ENCODE data around the gene AMBRA1. TPM values are rescaled to one million over a fixed set of nuclear protein-coding genes. Genes with fewer than 3 reads are reported as not detected.

Gene AMBRA1
- total RNA-seq, 1 donor from 2014 or later, result 45.8 TPM

DNA sequence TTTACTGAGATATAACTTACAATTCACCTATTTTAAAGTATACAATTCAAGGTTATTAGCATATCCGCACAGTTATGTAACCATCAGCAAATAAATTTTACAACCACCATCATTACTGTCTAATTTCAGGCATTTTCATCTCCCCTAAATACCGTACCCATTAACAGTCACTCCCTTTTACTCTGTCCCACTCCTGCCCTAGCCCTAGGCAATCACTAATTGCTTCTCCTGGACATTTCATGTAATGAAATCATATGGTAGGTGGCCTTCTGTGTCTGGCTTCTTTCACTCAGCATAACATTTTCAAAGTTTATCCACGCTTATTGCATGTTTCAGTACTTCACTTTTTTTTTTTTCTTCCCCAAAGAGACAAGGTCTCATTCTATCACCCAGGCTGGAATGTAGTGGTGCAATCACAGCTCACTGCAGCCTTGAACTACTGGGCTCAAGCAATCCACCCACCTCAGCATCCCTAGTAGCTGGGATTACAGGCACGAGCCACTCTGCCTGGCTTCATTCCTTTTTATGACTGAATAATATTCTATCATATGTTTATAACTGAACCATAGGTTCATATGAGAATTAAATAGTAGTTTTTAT, 140.8 kb downstream of the AMBRA1 start:
- H3K4me3 Mint-ChIP-seq, result no peak overlapping the region

DNA sequence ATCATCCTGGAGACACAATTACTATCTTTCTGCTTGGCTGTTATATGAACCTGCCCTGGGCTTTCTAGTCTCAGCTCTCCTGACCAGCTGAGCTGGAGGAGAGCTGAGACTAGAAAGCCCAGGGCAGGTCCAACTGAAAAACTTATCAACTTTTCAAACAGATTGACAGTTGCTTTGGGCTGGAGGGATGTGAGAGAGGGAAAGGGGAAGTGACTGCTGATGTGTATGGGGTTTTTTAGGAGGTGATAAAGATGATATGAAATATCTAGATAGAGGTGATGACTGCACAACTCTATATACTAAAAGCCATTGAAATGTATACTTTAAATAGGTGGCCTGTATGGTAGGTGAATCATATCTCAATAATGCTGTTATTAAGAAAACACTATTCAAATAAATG, 142.1 kb downstream of the AMBRA1 start:
- TF ChIP-seq, protein P1, sequence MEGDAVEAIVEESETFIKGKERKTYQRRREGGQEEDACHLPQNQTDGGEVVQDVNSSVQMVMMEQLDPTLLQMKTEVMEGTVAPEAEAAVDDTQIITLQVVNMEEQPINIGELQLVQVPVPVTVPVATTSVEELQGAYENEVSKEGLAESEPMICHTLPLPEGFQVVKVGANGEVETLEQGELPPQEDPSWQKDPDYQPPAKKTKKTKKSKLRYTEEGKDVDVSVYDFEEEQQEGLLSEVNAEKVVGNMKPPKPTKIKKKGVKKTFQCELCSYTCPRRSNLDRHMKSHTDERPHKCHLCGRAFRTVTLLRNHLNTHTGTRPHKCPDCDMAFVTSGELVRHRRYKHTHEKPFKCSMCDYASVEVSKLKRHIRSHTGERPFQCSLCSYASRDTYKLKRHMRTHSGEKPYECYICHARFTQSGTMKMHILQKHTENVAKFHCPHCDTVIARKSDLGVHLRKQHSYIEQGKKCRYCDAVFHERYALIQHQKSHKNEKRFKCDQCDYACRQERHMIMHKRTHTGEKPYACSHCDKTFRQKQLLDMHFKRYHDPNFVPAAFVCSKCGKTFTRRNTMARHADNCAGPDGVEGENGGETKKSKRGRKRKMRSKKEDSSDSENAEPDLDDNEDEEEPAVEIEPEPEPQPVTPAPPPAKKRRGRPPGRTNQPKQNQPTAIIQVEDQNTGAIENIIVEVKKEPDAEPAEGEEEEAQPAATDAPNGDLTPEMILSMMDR (conservative IDR thresholded peaks at IDR 0.05), result no peak

More for the DNA sequence above, 140.8 kb downstream of the AMBRA1 start:
- Mint-ChIP-seq H3K9me3 (no peaks in the 10 kb centered on the region), H3K36me3 (ENCODE audit: low read depth) (no peaks in the 10 kb centered on the region), H3K27me3 (ENCODE audit: low read depth) (no peaks in the 10 kb centered on the region), H3K4me1 (peaks cover 19% of the 10 kb centered on the region), H3K27ac (ENCODE audit: unreplicated experiment) (no peak overlapping the region)
- TF ChIP-seq, protein P1 (conservative IDR thresholded peaks at IDR 0.05), result no peak
- DNase-seq (ENCODE audit: low read depth, low spot score), result no peak

DNA sequence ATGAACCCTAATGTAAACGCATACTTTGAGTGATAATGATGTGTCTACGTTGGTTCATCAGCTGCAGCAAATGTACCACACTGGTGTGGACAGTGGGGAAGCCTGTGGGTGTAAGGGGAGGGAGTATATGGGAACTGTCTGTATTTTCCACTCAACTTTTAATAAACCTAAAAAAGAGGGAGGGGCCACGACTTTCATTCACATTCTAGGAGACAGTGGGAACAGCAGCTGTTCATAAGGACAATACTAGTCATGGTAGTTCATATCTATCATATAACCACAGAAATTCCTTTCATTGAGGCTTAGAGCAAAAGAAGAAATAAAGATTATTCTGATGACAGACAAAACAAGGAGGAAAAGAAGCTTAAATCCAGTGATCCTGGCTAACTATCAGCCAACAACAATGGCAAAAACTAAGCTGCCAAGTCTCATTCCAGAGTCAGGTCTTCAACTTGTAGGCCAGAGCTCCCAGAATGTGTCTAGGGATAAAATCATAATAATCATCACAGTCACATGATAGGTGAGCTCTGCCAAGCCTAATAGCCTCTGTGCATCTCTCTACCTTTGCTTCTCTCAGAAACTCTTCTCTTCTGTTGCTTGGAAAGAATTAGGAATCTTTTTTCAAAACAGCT, 142.9 kb downstream of the AMBRA1 start:
- Mint-ChIP-seq H3K4me3 (no peak overlapping the region), H3K9me3 (no peaks in the 10 kb centered on the region), H3K27me3 (ENCODE audit: low read depth) (no peaks in the 10 kb centered on the region), H3K27ac (ENCODE audit: unreplicated experiment) (no peak overlapping the region), H3K4me1 (peaks cover 3% of the 10 kb centered on the region), H3K36me3 (ENCODE audit: low read depth) (no peaks in the 10 kb centered on the region)
- TF ChIP-seq, protein P1 (conservative IDR thresholded peaks at IDR 0.05), result no peak
- DNase-seq (ENCODE audit: low read depth, low spot score), result no peak

More for the DNA sequence above, 142.1 kb downstream of the AMBRA1 start:
- Mint-ChIP-seq H3K4me1 (peaks cover 11% of the 10 kb centered on the region), H3K4me3 (no peak overlapping the region), H3K27me3 (ENCODE audit: low read depth) (no peaks in the 10 kb centered on the region), H3K27ac (ENCODE audit: unreplicated experiment) (no peak overlapping the region), H3K36me3 (ENCODE audit: low read depth) (no peaks in the 10 kb centered on the region), H3K9me3 (no peaks in the 10 kb centered on the region)
- DNase-seq (ENCODE audit: low read depth, low spot score), result no peak

DNA sequence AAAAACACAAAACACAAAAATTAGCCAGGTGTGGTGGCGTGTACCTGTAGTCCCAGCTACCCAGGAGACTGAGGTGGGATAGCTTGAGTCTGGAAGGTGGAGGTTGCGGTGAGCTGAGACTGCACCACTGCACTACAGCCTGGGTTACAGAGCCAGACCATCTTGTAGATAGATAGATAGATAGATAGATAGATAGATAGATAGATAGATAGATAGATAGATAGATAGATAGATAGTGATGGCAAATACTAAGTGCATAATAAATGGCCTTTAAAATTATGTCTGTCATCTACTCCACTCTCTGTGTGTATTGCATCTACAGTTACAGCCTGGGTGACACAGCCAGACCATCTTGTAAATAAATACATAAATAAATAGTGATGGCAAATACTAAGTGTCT, 146.3 kb downstream of the AMBRA1 start:
- H3K27ac Mint-ChIP-seq (ENCODE audit: unreplicated experiment), result no peak overlapping the region

DNA sequence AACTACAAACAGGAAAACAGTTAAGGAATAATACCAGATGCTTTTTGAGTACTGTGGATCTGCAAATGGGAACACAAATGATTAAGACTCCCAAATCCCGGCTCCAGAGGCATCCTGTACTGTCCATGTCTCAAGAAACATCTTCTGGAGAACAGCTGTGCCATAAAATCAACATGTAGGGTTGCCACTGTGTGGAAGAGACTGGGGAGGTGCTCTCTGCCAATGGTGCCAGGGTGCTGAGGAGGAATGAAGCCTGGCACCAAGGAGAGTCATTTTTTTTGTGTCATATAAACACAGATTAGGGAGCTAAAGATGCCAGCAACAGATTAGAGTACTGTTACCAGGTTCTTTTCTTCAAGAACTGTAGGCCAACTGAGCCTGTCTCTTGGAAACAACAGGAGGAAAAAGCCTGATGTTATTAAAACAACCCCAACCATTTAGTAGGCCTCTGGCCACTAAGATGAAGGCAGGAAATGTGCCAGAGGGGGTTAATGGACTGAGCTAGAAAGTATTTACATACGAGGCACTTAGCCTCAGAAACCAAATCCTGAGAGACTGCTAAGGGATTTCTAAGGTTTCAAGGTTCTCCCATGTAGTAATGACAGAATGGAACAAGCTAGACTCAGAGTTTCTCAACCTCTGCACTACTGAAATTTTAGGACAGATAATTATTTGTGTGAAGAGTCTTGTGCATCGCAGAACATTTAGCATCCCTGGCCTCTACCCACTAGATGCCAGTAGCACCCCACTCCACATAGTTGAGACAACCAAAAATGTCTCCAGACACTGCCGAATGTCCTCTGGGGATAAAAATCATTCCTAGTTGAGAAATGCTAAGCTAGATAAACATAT, 147.7 kb downstream of the AMBRA1 start:
- H3K4me1 Mint-ChIP-seq, result no peaks in the 10 kb centered on the region
- H3K9me3 Mint-ChIP-seq, result no peaks in the 10 kb centered on the region
- H3K27ac Mint-ChIP-seq (ENCODE audit: unreplicated experiment), result no peak overlapping the region

More for the DNA sequence above, 146.3 kb downstream of the AMBRA1 start:
- H3K4me1 Mint-ChIP-seq, result no peaks in the 10 kb centered on the region
- no peak for DNase-seq (ENCODE audit: low read depth, low spot score)
- H3K36me3 Mint-ChIP-seq (ENCODE audit: low read depth), result no peaks in the 10 kb centered on the region
- no peaks in the 10 kb centered on the region for H3K9me3 Mint-ChIP-seq
- TF ChIP-seq, protein P1 (conservative IDR thresholded peaks at IDR 0.05), result no peak
- H3K4me3 Mint-ChIP-seq, result no peak overlapping the region
- no peaks in the 10 kb centered on the region for H3K27me3 Mint-ChIP-seq (ENCODE audit: low read depth)

More for the DNA sequence above, 147.7 kb downstream of the AMBRA1 start:
- no peaks in the 10 kb centered on the region for H3K36me3 Mint-ChIP-seq (ENCODE audit: low read depth)
- no peak for DNase-seq (ENCODE audit: low read depth, low spot score)
- TF ChIP-seq, protein P1 (conservative IDR thresholded peaks at IDR 0.05), result no peak
- H3K4me3 Mint-ChIP-seq, result no peak overlapping the region
- H3K27me3 Mint-ChIP-seq (ENCODE audit: low read depth), result no peaks in the 10 kb centered on the region

All from neural crest cell (in vitro differentiated cells).